ENCODE measurements around the gene TOP1.

Gene TOP1

DNA sequence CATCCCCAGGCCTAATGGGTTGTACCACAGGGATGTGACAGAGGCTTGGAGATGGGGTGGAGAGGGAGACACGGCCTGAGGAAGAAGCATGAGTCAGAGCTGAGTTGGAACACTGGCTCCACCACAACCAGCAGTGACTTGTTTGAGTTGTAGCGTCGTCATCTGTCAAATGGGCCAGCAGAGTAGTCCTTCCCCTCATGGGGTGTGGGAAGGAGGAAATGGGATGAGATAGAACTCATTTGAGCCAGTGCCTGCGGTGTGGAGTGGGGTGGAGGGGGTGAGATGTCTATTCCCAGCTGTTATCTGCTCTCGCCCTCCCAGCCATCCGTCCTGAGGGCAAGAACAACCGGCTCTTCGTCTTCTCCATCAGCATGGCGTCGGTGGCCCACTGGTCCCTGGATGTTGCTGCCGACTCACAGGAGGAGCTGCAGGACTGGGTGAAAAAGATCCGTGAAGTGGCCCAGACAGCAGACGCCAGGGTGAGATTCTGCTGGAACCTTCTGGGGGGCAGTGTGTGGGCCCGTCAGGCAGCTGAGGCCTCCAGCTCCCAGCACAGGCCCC, 141.2 kb downstream of the TOP1 start:
- peak; percentile 69 for DNase-seq (ENCODE audit: low spot score)

DNA sequence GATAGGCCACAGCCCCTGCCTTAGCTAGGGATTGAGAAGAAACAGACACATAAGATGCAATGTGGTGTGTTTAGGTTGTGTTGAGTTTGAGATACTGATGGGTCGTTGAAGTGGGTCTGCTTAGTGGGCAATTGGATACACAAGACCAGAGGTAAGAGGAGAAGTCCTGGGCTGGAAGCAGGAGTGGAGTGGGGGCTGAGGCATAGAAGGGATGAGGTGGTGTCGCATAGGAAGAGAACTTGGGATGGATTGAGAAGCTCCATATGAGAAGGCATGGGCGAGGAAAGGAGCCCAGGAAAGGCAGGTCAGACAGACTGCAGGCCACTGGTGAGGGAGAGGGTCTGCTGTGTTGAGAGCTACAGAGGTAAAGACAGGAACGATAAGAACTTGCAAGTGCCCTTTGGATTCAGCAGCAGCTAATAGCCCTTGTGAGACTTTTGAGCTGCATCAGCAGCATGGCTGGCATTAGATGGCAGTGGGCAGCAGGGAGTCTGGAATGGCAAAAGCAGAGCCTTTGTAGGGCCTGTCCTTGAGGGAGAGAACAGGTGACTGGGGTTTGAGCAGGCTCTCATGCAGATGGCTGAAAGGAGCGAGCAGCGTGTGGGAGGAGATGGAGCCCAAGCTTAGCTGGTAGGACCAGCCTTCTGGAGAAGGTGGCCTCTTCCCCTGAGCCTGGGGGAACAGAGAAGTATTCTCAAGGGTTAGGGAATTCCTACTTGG, 141.9 kb downstream of the TOP1 start:
- DNase-seq (ENCODE audit: low spot score) = no peak

- no peak for DNase-seq (ENCODE audit: low spot score)
Observed at GRCh38 chr20:41171736-41172295, 143.2 kb downstream of the TOP1 start.

DNA sequence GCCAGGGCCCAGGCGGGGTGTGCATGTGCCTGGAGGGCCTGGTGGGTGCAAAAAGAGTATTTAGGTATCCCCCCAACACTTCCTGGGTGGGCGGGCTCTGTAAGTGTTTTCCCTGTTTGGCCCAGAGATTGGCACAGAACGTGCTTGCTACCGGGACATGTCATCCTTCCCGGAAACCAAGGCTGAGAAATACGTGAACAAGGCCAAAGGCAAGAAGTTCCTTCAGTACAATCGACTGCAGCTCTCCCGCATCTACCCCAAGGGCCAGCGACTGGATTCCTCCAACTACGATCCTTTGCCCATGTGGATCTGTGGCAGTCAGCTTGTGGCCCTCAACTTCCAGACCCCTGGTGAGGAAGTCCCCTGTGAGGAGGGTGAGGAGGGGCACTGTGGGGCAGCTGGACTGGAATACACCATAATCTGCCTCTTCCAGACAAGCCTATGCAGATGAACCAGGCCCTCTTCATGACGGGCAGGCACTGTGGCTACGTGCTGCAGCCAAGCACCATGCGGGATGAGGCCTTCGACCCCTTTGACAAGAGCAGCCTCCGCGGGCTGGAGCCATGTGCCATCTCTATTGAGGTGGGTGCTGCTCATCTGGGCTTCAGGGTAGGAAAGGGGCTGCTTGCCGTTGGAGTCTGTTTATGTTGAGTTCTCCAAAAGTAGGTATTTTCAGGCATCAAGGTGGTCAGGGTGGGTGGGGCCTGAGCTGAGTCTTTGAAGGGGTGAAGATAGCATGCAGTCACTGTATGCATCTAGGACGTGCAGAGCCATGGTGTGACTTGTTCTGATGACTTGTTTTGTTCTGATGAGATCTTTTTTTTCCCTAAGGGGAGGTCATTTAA, 143.9 kb downstream of the TOP1 start:
- DNase-seq (ENCODE audit: low spot score) = no peak

- DNase-seq (ENCODE audit: low spot score) = peak; percentile 87
Observed at GRCh38 chr20:41173161-41173721, 144.6 kb downstream of the TOP1 start.

GRCh38 chr20:41173791-41174341, 145.2 kb downstream of the TOP1 start:
- DNase-seq (ENCODE audit: low spot score) = no peak
